OCI-LY1 (cell line): ENCODE data around the gene VPS11.

Source experiments
- CTCF ChIP-seq: fragments of 200-600 bp; sonication (generic), shearing (Covaris generic); IDR thresholded peaks from 2 replicates; pipeline ENCODE4 v1.5.1; 2017; ENCODE audit warnings: mild to moderate bottlenecking, antibody characterized with exemption, low read length, moderate library complexity, mixed read lengths
- EZH2 ChIP-seq: fragments of 200-600 bp; sonication (generic), shearing (Covaris generic); IDR thresholded peaks from 2 replicates; pipeline ENCODE4 v1.8.0; 2017; ENCODE audit warnings: borderline replicate concordance, mixed run types, mild to moderate bottlenecking, antibody characterized with exemption, low read length, moderate library complexity, mixed read lengths

- TF ChIP-seq CTCF (no peak), EZH2 (no peak)
Measured at GRCh38 chr11:119023741-119024140, 43.9 kb upstream of the VPS11 start.
